Right lobe of liver (tissue), 4 donors: Measurements from ENCODE around the gene KCND3.

Experiments used
- POLR2A ChIP-seq: fragments of 450-650 bp; IDR thresholded peaks from one replicate; pipeline ENCODE4 v1.6.1; 2017; ENCODE audit warnings: antibody characterized with exemption, mild to moderate bottlenecking
- TF ChIP-seq, protein P1 (sequence below), 4 donors: fragments of 200-600 bp in 3 of 4; fragments of 450-650 bp in 1 of 4; IDR thresholded peaks; one replicate each; pipeline versions ENCODE4 v1.5.1 to v1.8.0; 2016 to 2022; ENCODE audit warnings: antibody characterized with exemption in 4 of 4, mild to moderate bottlenecking in 2 of 4
- donor health status: DM: no; HTN: no; CAD: no.
- donor health status: DM: no; HTN: no; CAD: no.
- donor health status: DM: no; HTN: yes; CAD: no.

DNA sequence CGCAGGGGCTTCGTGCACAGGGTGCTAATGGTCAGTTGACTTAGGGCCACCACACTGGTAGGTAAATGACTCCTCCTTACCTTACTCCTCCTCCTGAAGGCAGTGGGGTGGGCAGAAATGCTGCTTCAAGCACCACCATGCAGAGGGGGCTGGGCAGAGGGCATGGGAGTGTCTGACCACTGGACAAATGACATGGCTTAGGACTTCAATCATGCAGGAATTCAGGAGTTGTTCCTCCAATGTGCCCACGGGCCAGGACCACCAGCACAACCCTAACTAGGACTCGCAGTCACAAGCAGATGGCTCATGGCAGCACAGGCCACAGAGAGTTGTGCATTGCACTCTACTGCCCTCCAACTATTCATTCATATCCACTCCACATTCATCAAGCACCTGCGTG is 65.7 kb downstream of the KCND3 start:
- TF ChIP-seq, protein P1, sequence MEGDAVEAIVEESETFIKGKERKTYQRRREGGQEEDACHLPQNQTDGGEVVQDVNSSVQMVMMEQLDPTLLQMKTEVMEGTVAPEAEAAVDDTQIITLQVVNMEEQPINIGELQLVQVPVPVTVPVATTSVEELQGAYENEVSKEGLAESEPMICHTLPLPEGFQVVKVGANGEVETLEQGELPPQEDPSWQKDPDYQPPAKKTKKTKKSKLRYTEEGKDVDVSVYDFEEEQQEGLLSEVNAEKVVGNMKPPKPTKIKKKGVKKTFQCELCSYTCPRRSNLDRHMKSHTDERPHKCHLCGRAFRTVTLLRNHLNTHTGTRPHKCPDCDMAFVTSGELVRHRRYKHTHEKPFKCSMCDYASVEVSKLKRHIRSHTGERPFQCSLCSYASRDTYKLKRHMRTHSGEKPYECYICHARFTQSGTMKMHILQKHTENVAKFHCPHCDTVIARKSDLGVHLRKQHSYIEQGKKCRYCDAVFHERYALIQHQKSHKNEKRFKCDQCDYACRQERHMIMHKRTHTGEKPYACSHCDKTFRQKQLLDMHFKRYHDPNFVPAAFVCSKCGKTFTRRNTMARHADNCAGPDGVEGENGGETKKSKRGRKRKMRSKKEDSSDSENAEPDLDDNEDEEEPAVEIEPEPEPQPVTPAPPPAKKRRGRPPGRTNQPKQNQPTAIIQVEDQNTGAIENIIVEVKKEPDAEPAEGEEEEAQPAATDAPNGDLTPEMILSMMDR (IDR thresholded peaks at IDR 0.05), result no peak
- no peak for TF ChIP-seq POLR2A
